Omental fat pad (tissue), 4 donors: ENCODE results near the gene TXNRD2. TPM values are rescaled to one million over a fixed set of nuclear protein-coding genes. Genes with fewer than 3 reads are reported as not detected.

Experiments used
- ATAC-seq: fragments of 150-250 bp; one replicate; pipeline ENCODE4 v1.9.1; 2016; ENCODE audit warnings: mild to moderate bottlenecking, moderate library complexity; ENCODE audit not compliant: low FRiP score
- DNase-seq: peaks from one replicate; pipeline ENCODE4 v3.0.0-alpha.2; 2019; ENCODE audit warnings: low spot score
- CTCF ChIP-seq, 3 donors: fragments of 450-650 bp; IDR thresholded peaks; one replicate each; pipeline ENCODE4 v1.5.1; 2016 to 2017; ENCODE audit warnings: antibody characterized with exemption in 3 of 3, mild to moderate bottlenecking in 3 of 3, moderate library complexity in 2 of 3
- total RNA-seq, 4 donors: library from RNA; depleted of rRNA; stranded (reverse); fragments of >200 nt; gene quantifications; one replicate each; pipeline ENCODE4 v1.1.0, GENCODE V29; 2016

TXNRD2 gene
- total RNA-seq, 4 donors from 2014 or later, result 10.1 to 24.4 (median 15.1) TPM

- ATAC-seq, result no peak
- no peak for DNase-seq
- TF ChIP-seq CTCF (IDR thresholded peaks at IDR 0.05), result no peak
Measured at GRCh38 chr22:19901577-19902244, 39.9 kb downstream of the TXNRD2 start.

GRCh38 chr22:19900707-19901436, 40.7 kb downstream of the TXNRD2 start:
- DNase-seq (no peak), ATAC-seq (no peak)

GRCh38 chr22:19898831-19899567, 42.6 kb downstream of the TXNRD2 start:
- DNase-seq (no peak), ATAC-seq (no peak)
- TF ChIP-seq CTCF (IDR thresholded peaks at IDR 0.05), result no peak

More at GRCh38 chr22:19900707-19901436, 40.7 kb downstream of the TXNRD2 start:
- TF ChIP-seq CTCF (IDR thresholded peaks at IDR 0.05), result no peak

GRCh38 chr22:19898145-19898544, 43.5 kb downstream of the TXNRD2 start:
- ATAC-seq (no peak), DNase-seq (no peak)
- no peak for TF ChIP-seq CTCF (IDR thresholded peaks at IDR 0.05)

GRCh38 chr22:19897726-19898125, 43.9 kb downstream of the TXNRD2 start:
- no peak for DNase-seq
- TF ChIP-seq CTCF (IDR thresholded peaks at IDR 0.05), result no peak
- ATAC-seq, result no peak

GRCh38 chr22:19896665-19897355, 44.8 kb downstream of the TXNRD2 start:
- ATAC-seq (no peak), DNase-seq (no peak)
- no peak for TF ChIP-seq CTCF (IDR thresholded peaks at IDR 0.05)
